NK-92 treated with Interleukin-12 subunit alpha and Interleukin-12 subunit beta, amount 100 ng/mL, for 24 hours (cell line): ENCODE results near the gene ANKRD18B.
"Not testable (repeated sequence)": the region's sequence is repeated elsewhere in the genome, so short reads cannot be mapped to it uniquely, and the experiment has no call there.

ENCODE experiments used
- DNase-seq: peaks from one replicate; lab custom pipeline; 2025; lab: John Stamatoyannopoulos, UW

Gene ANKRD18B

DNA sequence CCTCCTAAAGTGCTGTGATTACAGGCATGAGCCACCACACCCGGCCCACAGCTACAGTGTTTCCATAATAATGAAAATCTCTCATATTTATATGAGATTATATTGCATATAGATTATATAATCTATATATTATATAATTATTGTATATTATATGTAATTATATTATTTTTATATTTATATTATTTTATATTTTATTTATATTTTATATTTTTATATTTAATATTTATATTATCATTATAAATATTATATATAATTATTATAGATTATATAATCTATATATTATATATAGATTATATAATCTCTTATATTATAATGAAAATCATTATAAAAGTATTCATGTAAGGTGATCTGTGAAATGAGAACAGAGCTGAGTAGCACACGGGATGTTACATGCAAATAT, 11.5 kb downstream of the ANKRD18B start:
- no peak for DNase-seq

DNA sequence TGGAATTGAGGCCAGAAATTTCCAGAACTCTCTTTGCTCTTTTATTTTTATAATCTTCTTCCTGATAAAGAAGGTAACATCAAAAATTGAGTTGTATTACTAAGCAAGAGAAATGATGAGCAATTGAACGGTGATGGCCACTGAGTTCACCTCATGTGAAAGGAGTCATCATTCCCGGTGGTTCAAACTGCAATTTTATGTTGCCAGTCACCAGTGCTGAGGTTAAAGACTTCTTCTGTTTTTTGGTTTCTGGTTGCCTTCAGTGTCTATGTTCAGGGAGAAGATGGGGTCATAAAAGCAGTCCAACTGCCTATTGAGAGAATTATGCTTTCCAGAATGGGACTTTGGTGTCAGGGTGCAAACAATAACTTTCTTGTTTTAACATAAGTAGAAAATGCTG, 19.4 kb downstream of the ANKRD18B start:
- not testable (repeated sequence) for DNase-seq

DNA sequence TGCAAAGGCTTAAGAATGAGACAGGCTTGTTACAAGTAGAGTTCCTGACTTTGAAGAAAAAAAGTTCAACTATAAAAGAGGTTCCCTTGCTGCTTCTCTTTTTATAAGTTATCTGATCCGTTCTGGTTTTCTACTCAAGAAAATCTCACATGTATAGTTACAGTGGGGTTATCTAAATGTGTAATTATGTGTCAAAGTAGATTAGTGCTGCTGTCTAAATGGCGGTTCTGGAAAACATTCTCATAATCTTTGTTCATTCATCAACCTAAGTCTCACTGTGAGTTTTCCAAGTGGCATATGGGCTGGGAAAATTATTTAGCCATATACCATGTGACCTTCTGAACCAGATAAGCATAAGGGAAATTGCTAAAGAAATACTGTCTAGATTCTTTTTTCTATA, 21.7 kb downstream of the ANKRD18B start:
- not testable (repeated sequence) for DNase-seq

GRCh38 chr9:33548816-33549215, 24.8 kb downstream of the ANKRD18B start:
- not testable (repeated sequence) for DNase-seq

DNA sequence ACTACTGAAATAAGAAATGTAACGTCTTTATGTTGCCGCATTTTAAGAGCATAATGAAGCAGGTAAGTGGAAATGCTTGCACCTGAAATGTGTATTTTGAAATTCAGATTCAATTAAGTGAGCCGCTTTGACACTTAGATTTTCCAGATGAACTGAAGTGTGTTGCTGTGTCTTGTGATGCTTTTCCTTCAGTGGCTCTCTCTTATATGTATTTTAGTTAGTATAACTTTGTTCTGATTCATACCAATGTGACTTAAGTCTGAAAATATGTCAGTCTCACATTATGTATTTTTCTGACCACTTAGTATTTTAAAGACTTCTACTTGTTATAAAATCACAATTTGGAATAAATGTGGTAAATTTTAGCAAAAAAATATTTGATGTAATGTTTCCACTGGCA, 25.4 kb downstream of the ANKRD18B start:
- not testable (repeated sequence) for DNase-seq

- DNase-seq = not testable (repeated sequence)
Observed at GRCh38 chr9:33551183-33551582, 27.1 kb downstream of the ANKRD18B start.

- not testable (repeated sequence) for DNase-seq
Observed at GRCh38 chr9:33552315-33552725, 28.3 kb downstream of the ANKRD18B start.

DNA sequence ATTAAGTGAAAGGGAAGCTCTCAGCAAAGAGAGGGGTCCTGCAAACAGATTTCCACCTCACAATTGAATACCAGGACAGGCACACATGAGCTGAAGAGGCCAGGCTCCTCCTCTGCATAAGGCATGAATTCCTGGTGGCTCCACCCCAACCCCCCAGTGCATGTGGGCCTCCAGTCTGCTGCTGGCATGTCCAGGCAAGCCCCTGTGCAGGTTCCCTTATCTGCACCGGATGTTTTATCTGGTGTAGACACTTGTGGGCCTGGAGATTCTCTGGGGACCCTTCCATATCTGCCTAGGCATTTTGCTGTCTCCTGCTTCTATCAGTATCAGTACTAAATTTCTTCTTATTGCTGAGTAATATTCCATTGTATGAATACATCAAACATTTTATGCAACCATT, 36.2 kb downstream of the ANKRD18B start:
- DNase-seq = not testable (repeated sequence)

GRCh38 chr9:33562196-33562595, 38.1 kb downstream of the ANKRD18B start:
- not testable (repeated sequence) for DNase-seq

- DNase-seq = not testable (repeated sequence)
Observed at GRCh38 chr9:33567776-33568175, 43.7 kb downstream of the ANKRD18B start.

GRCh38 chr9:33577786-33578185, 53.7 kb downstream of the ANKRD18B start:
- not testable (repeated sequence) for DNase-seq

- not testable (repeated sequence) for DNase-seq
Observed at GRCh38 chr9:33579996-33580395, 55.9 kb downstream of the ANKRD18B start.

DNA sequence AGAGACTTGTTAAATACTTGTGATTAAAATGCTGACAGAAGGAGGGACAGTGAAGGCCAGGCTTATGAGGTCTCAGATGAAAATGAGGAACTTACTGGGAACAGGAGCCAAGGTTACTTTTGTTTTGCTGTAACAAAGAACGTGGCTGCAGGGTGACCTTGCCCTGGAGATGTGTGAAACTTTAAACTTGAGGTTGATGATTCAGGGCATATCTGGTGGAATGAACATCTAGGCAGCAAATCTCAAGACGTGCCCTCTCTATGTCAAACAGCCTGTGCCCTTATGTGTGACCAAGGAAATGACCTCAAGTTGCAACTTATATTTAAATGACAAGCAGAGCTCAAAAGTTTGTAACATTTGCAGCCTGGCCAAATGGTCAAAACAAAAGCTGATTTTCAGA, 58.6 kb downstream of the ANKRD18B start:
- not testable (repeated sequence) for DNase-seq

DNA sequence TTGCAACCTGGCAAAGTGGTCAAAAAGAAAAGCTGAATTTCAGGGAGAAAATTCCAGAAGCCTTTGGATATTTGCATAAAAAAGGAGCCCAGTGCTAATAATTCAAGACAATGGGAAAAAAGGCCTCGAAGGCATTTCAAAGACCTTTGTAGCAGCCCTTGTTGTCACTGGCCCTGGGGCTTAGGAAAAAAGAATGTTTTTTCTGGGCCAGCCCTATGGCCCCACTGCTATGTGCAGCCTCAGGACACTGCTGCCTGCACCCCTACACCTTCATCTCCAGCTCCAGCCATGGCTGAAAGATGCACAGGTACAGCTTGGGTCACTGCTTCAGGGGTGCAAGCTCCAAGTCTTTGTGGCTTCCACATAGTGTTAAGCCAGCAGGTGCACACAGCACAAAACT, 62.1 kb downstream of the ANKRD18B start:
- not testable (repeated sequence) for DNase-seq

GRCh38 chr9:33587799-33588198, 63.7 kb downstream of the ANKRD18B start:
- not testable (repeated sequence) for DNase-seq

- not testable (repeated sequence) for DNase-seq
Observed at GRCh38 chr9:33588876-33589275, 64.8 kb downstream of the ANKRD18B start.

- not testable (repeated sequence) for DNase-seq
Observed at GRCh38 chr9:33590857-33591256, 66.8 kb downstream of the ANKRD18B start.

DNA sequence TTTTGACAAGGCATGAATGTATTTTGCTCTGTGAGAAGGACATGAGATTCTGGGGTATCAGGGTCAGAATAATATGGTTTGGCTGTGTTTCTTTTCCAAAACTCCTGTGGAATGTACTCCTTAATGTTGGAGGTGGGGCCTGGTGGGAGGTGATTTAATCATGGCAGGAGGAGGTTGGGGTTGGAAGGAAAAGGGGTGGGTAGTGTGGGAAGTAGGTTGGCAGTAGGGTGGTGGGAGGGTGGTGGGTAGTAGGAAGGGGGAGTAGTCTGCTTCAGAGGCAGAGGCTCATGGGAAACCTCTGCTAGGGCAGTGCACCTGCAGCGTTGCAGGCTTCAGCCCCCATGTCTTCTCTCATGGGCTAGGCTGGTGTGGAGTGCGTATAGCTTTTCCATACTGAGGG, 72.9 kb downstream of the ANKRD18B start:
- DNase-seq = not testable (repeated sequence)

DNA sequence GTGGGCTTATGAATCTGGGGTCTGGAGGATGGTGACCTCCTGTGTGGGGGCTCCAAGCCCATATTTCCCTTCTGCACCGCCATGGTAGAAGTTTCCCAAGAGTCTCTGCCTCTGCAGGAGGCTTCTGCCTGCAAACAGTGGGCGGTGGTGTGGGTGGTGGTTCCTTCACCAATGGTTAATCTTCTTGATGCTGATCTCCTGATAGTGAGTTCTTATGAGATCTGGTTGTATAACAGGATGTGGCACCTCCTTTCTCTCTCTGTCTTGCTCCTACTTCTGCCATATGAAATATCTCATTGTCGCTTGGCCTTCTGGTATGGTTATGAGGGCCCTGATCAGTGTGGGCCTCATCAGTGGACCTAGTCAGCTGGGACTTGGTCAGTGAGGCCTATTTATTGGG, 73.3 kb downstream of the ANKRD18B start:
- not testable (repeated sequence) for DNase-seq

DNA sequence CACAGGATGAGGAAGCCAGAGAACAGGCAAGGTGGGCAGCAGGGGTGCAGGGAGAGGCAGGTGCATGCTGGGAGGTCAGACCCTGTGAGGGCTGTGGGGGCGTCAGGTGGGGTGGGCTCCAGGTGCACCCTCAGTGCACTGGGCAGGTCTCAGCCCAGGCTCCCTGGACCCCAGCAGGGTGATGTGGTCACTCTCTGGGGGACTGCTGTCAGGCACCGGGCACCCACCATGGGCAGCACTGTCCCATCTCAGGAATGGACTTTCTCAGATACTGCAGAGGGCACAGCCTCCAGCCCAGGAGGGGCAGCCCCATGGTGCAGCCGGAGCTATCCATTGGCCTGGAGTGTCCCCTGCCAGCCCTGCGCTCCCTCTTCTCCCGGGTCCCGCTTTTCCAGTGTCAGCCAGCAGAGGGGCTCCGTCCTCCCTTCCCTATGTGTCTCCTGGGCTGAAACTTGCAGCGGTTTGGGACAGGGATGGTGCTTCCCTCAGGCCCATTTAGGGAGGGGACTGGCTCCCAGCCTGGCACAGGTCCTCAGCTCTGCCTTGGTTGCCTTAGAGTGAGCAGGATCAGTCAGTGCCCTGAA, 74.8 kb downstream of the ANKRD18B start:
- not testable (repeated sequence) for DNase-seq

- DNase-seq = not testable (repeated sequence)
Observed at GRCh38 chr9:33600911-33601310, 76.9 kb downstream of the ANKRD18B start.

DNA sequence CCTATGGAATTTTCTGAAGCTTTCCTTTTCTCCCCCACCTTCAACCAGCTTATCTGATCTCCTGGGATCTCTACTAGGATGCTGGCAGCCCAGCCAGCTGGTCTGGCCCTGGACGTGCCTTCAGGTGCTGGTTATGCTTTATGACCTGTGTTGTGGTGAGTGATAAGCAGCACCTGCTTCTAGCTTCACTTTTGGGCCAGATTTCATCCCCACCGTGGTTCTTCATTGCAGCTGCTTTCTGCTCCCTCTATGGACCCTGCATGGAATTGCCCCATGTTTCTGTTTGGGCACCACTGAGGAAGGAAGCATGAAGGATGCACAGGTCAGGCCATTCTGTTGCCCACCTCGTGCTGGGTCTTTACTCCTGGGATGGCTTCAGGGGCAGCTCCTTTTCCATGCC, 80.2 kb downstream of the ANKRD18B start:
- DNase-seq = not testable (repeated sequence)

DNA sequence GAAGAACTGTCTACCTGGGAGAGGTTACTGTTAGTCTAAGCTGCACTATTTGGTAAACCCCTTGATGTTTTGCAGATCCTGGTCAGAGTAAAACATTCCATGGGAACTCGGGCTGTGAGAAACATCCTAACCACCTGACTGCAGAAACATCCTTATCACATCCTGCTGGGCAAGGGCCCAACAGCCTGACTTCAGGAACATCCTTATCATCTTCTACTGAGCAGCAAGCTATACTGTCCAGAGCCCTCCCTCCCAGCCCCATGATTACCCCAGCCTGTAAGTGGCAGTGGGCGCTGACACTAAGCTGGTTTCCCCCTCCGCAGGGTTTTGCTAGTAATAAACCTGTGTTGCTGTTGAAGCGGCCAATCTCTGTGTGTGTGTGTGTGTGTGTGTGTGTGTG, 80.9 kb downstream of the ANKRD18B start:
- DNase-seq = not testable (repeated sequence)

DNA sequence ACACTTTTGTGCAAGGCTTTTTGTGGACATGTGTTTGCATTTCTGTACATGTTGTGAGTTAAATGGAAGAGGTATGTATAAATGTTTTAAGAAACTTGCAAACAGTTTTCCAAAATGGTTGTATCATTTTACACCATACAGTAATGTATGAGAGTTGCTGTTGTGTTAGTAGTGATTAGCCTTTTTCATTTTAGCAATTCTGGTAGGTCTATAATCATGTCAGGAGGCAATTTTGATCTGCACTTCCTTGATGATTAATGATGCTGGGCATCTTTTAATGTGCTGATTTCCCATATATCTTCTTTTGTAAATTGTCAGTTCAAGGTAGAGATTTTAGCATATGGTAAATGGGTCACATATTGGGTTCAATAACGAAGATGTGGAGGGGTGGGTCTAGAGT, 87.3 kb downstream of the ANKRD18B start:
- DNase-seq = no peak
